Central memory CD4-positive, alpha-beta T cell (primary cell): ENCODE measurements around the gene GP9.

Source experiments
- DNase-seq: peaks from one replicate; pipeline ENCODE4 v3.0.0; 2022

GP9 gene

GRCh38 chr3:129030611-129031010 is 30.0 kb upstream of the GP9 start:
- DNase-seq = no peak

- no peak for DNase-seq
Measured at GRCh38 chr3:129031476-129032215, 28.9 kb upstream of the GP9 start.

DNA sequence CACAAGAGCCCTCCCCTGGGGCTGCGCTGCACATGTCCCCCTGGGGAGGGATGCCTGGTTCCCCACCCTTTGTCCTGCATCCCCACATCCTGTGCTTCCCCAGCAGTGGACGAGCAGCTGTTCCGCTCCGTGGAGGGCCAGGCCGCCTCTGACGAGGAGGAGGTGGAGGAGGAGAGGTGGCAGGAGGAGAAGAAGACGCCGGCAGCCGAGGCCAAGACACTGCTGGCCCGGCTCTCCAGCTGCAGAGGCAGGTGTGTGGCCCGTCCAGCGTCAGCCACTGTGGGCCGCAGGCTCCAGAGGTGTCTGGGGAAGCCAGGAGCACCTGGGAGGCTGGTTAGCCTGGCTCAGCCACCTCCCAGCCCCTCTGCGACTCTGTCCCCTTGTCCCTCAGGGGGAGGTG is 27.9 kb upstream of the GP9 start:
- no peak for DNase-seq

GRCh38 chr3:129033151-129033550 is 27.4 kb upstream of the GP9 start:
- no peak for DNase-seq

GRCh38 chr3:129033633-129034321 is 26.8 kb upstream of the GP9 start:
- DNase-seq = no peak

- DNase-seq = no peak
Measured at GRCh38 chr3:129034642-129035041, 25.9 kb upstream of the GP9 start.

- DNase-seq = no peak
Measured at GRCh38 chr3:129035360-129036221, 25.0 kb upstream of the GP9 start.

- DNase-seq = no peak
Measured at GRCh38 chr3:129036222-129037092, 24.1 kb upstream of the GP9 start.

- no peak for DNase-seq
Measured at GRCh38 chr3:129037093-129037419, 23.5 kb upstream of the GP9 start.

GRCh38 chr3:129038121-129038855 is 22.3 kb upstream of the GP9 start:
- no peak for DNase-seq

GRCh38 chr3:129039271-129040038 is 21.1 kb upstream of the GP9 start:
- DNase-seq = no peak

GRCh38 chr3:129040039-129040336 is 20.6 kb upstream of the GP9 start:
- no peak for DNase-seq

- no peak for DNase-seq
Measured at GRCh38 chr3:129040579-129041300, 19.8 kb upstream of the GP9 start.

DNA sequence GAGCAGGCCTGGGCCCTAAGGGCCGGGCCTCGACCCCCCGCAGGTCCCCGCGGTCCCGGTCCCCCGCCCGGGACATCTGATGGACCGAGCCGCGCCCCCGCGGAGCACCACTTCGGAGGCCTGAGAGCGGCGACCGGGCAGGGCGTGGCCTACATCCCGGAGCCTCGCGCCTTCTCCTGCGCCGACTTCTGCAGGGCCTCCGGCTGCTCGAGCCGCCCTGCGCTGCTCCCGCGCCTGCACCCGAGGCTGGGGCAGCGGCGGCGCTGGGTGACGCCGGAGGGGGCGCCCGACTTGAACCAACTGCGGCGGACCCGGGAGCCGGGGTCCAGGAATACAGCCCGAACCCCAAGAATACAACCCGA is 14.9 kb upstream of the GP9 start:
- peak; percentile 17 for DNase-seq

DNA sequence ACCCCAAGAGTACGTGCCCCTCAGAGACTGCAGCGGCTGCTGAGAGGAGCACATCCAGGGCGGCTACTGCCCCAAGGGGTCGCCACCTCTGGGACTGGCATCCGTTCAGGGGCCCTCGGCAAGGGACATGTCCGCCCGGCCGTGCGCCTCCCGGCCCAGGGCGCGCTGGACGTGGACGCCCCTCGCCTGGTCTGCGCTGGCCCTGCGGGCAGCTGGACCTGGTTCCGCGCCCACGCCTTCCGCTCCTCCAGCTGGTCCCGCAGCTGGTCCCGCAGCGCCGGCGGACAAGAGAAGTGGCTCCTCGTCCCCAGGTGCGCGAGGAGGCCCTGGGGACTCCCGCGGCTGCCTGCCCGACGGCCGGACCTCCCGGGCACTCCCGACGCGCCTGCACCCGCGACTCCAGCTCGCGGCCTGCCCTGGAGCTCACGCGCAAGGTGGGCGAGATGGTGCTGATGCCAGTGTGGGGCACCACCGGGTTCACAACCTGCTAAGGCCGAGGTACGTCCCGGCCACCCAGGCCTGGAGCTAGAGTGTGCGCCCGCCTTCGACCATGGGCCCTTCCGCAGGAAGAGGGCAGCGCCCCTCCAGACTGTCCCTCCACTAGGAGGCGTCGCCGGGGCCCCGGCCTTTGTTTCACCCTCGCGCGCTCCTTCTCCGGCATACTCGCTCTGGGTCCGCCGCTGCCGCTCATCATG is 14.4 kb upstream of the GP9 start:
- no peak for DNase-seq

- no peak for DNase-seq
Measured at GRCh38 chr3:129046732-129047552, 13.6 kb upstream of the GP9 start.

- DNase-seq = no peak
Measured at GRCh38 chr3:129047553-129047839, 13.1 kb upstream of the GP9 start.

- no peak for DNase-seq
Measured at GRCh38 chr3:129050556-129051295, 9.9 kb upstream of the GP9 start.

DNA sequence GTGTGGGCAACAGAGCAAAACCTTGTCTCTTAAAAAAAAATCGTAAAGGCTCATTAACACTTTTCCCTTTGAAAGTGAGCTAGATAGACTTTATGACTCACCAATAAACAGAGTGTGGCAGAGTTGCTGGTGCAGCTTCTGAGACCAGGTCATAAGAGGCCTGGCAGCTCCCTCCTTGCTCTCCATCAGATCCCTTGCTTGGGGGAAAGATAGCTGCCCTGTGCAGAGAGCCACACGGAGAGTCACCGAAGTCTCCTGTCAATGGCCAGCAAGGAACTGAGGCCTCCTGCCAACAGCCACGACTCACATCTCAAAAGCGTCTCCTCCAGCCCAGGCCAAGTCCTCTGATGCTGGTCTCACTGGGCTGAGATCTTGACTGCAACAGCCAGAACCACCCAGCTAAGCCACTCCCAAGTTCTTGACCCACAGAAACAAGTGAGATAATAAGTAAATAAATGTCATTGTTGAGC is 8.7 kb upstream of the GP9 start:
- DNase-seq = no peak
